ENCODE data around the gene SIRT3. TPM values are rescaled to one million over a fixed set of nuclear protein-coding genes. Genes with fewer than 3 reads are reported as not detected.
"Not testable (repeated sequence)": the region's sequence is repeated elsewhere in the genome, so short reads cannot be mapped to it uniquely, and the experiment has no call there.

SIRT3 gene
- polyA plus RNA-seq, 1 experiment, result 22.2 TPM

GRCh38 chr11:223026-223789 is 12.9 kb downstream of the SIRT3 start:
- no peak overlapping the region for H3K4me3 ChIP-seq (ENCODE audit: low read depth, low read length)
- CTCF ChIA-PET, result interaction anchor here (0.6 kb wide), 1 partner anchor 141 kb away, joined by 4 read pairs; no protein-coding TSS in a partner anchor
- TF ChIP-seq CTCF (IDR thresholded peaks at IDR 0.05; ENCODE audit: insufficient read depth, low read depth, low read length), result no peak
- no peaks in the 10 kb centered on the region for H3K27me3 ChIP-seq (ENCODE audit: control insufficient read depth, insufficient read depth, low read length)
- peaks cover 4% of the 10 kb centered on the region; the same call in 1 of the 2 replicates for H3K36me3 ChIP-seq (ENCODE audit: control insufficient read depth, insufficient read depth, low read length)
- POLR2A ChIA-PET, result no interaction called here
- no peak for DNase-seq (ENCODE audit: low read depth)

GRCh38 chr11:221998-222789 is 13.9 kb downstream of the SIRT3 start:
- Histone ChIP-seq H3K36me3 (ENCODE audit: control insufficient read depth, insufficient read depth, low read length) (peaks cover 4% of the 10 kb centered on the region; the same call in 1 of the 2 replicates), H3K4me3 (ENCODE audit: low read depth, low read length) (no peak overlapping the region), H3K27me3 (ENCODE audit: control insufficient read depth, insufficient read depth, low read length) (no peaks in the 10 kb centered on the region)
- no peak for TF ChIP-seq CTCF (IDR thresholded peaks at IDR 0.05; ENCODE audit: insufficient read depth, low read depth, low read length)
- DNase-seq (ENCODE audit: low read depth), result no peak
- ChIA-PET CTCF (no interaction called here), POLR2A (no interaction called here)

DNA sequence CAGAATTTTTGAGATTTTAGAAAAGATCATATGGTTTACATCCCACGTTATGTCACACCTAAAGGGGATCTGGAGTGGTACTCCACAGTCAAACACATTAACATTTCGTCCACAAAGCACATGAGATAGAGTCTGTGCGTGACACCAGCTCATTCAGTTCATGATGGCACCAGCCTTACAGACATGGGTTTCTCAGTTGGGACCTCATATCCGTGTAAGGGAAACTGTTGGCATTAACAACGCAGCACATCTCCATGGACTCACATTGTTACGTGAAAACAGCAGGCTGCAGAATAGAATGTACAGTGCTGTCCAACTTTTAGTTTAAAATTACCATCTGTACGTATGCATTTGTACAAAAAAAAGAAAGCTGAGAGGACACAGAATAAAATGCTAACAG is 14.6 kb downstream of the SIRT3 start:
- CTCF ChIA-PET, result no interaction called here
- no peak for TF ChIP-seq CTCF (IDR thresholded peaks at IDR 0.05; ENCODE audit: insufficient read depth, low read depth, low read length)
- H3K4me3 ChIP-seq (ENCODE audit: low read depth, low read length), result no peak overlapping the region
- no peaks in the 10 kb centered on the region for H3K27me3 ChIP-seq (ENCODE audit: control insufficient read depth, insufficient read depth, low read length)
- peaks cover 4% of the 10 kb centered on the region; the same call in 1 of the 2 replicates for H3K36me3 ChIP-seq (ENCODE audit: control insufficient read depth, insufficient read depth, low read length)
- DNase-seq (ENCODE audit: low read depth), result no peak
- POLR2A ChIA-PET, result no interaction called here

DNA sequence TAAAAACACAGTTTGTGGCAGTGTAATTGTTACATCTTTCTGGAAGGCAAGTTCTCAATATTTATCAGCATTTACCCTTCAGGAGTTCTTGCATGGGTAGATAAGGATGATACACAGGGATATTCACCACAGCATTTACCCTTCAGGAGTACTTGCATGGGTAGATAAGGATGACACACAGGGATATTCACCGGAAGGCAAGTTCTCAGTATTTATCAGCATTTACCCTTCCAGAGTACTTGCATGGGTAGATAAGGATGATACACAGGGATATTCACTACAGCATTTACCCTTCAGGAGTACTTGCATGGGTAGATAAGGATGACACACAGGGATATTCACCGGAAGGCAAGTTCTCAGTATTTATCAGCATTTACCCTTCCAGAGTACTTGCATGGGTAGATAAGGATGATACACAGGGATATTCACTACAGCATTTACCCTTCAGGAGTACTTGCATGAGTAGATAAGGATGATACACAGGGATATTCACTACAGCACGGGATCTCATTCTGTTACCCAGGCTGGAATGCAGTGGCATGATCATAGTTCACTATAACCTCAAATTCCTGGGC is 15.4 kb downstream of the SIRT3 start:
- CTCF ChIA-PET; H3K4me3 ChIP-seq (ENCODE audit: low read depth, low read length); POLR2A ChIA-PET; DNase-seq (ENCODE audit: low read depth); H3K27me3 ChIP-seq (ENCODE audit: control insufficient read depth, insufficient read depth, low read length); H3K36me3 ChIP-seq (ENCODE audit: control insufficient read depth, insufficient read depth, low read length): not testable (repeated sequence)

DNA sequence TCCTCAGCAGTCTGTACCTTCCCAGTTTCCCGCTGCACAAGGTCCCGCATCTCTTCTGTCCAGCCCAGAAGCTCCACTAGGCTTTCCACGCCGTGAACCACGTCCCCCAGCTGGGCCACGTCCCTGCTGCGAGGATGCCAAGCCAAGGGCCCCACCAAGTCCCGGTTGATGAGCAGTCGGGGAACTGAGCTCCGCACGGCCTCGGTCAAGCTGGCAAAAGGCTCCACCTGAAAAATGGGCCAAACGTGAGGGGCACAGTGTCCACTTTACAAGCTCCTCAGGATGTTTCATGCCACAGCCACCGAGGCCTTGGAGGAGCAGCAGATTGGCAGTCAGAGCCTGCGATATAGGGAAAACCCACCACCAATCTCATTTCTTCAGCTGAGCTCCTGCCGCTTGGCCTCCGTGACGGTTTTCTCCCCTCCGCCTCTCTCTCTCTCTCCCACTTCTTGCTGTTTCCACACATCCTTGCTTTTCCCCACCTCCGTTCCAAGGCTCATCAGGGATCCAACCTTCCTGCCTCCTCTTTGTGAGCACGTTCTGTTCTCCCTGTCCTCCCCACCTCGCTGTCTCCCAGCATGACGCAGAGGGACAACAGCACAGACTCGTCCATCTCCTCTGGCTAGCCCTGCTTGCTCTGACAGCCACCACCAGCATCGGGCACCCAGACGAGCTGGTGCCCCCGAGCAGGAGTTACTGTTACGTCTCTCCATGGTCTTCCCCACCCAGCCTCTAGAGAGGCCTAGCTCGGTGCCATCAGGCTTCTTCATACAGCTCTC is 17.1 kb downstream of the SIRT3 start:
- no peak for DNase-seq (ENCODE audit: low read depth)
- H3K27me3 ChIP-seq (ENCODE audit: control insufficient read depth, insufficient read depth, low read length), result no peaks in the 10 kb centered on the region
- TF ChIP-seq CTCF (IDR thresholded peaks at IDR 0.05; ENCODE audit: insufficient read depth, low read depth, low read length), result no peak
- peaks cover 16% of the 10 kb centered on the region for H3K36me3 ChIP-seq (ENCODE audit: control insufficient read depth, insufficient read depth, low read length)
- H3K4me3 ChIP-seq (ENCODE audit: low read depth, low read length), result no peak overlapping the region
- CTCF ChIA-PET, result no interaction called here
- POLR2A ChIA-PET, result no interaction called here
